KOPT-K1 (cell line): ENCODE measurements around the gene TTLL9.

Experiments used
- H3K27ac ChIP-seq: fragments of 200-600 bp; sonication (generic); 2 replicates; pipeline ENCODE4 v1.5.1; 2016; ENCODE audit warnings: antibody characterized with exemption, mild to moderate bottlenecking, low read depth, low read length; ENCODE audit not compliant: poor library complexity, severe bottlenecking
- H3K36me3 ChIP-seq: fragments of 200-600 bp; sonication (generic); 2 replicates; pipeline ENCODE4 v1.5.1; 2017; ENCODE audit warnings: antibody characterized with exemption, mild to moderate bottlenecking, low read length, moderate library complexity; ENCODE audit not compliant: insufficient read depth
- H3K9me3 ChIP-seq: fragments of 200-600 bp; sonication (generic); 2 replicates; pipeline ENCODE4 v1.5.1; 2017; ENCODE audit warnings: antibody characterized with exemption, low read length, mild to moderate bottlenecking; ENCODE audit not compliant: insufficient read depth, poor library complexity, severe bottlenecking

Gene TTLL9

DNA sequence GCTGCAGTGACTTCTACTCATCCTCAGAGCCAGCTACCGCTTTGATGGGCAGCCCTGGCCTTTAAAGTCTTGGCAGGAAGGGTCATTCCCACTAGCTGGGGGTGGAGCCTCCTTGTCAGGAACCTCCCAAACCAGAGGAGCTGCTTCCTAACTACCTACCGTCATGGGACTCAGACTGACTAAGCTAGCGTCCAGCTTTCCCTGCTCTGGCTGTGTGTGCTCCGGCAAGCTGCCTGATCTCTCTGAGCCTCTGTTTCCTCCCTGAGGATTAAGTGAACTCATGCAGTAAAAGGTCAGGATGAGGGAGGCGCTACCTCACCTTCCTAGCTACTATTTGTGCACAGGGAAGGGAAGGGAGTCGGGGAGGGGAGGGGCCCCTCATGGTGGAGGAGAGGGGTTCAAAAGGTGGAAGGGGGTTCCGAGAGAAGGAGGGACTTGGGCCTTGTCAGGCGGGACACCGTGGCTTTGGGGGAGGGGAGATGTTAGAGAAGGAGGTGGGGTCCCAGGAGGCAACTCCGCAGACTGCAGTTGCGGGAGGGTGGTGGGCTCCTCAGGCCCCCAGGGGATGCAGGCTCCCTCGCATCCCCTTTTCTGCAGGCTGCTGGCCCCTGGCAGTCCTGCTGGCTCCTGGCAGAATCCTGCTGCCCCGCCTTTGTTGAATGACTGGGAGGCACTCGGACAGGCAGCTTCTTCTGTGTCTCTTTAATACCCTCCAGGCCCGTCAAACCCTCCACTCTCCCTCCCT is 9.9 kb upstream of the TTLL9 start:
- no peaks in the 10 kb centered on the region for H3K9me3 ChIP-seq
- no peaks in the 10 kb centered on the region for H3K36me3 ChIP-seq
- H3K27ac ChIP-seq: no peak overlapping the region

DNA sequence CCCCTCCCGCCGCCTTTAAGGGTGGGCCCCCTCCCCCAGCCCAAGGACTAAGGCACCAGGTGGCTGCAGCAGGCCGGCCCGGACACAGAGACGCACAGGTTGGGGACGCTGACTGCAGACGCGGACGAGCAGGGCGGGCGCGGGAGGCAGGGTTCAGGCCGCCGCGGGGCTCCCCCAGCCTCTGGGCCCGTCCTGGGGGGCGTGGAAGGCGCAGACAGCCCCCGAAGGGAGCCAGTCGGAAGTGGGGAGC is 9.4 kb upstream of the TTLL9 start:
- no peaks in the 10 kb centered on the region for H3K9me3 ChIP-seq
- no peak overlapping the region for H3K27ac ChIP-seq
- H3K36me3 ChIP-seq: no peaks in the 10 kb centered on the region

DNA sequence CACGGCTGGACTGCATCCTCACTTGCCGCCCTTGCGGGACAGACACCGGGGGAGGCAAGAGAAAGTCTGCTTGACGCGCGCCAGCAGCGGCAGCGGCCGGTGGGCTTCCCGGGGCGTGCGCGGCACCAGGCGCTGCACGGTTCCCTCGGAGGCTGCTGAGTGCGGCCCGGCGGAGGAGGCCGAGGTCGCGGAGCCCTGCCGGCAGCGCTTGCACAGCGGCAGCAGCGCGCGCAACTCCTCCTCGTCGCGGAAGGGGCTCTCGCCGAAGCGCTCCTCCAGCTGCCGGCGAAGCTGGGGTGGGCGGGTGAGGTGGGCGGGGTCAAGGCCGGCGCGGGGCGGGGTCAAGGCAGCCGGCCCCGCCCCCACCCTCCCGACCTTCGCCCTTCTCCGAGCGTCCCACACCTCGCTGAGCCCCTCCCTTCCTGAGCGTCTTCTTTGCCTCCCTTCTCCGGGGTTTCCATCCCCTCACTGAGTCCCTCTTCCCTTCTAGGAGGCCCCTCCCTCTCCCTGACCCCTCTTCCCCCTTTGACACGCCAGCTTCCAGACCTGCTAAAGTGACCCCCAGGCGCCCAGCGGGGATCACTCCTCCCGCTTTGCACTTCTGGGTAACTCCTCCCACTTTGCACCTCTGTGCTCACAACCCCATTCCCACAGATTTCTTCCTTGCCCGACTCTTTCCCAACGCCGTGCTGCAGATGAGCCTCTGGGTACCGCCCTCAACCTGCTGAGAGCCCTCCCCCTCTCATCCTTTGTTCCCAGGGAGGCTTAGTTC is 8.9 kb upstream of the TTLL9 start:
- H3K9me3 ChIP-seq: no peaks in the 10 kb centered on the region
- H3K27ac ChIP-seq: no peak overlapping the region

DNA sequence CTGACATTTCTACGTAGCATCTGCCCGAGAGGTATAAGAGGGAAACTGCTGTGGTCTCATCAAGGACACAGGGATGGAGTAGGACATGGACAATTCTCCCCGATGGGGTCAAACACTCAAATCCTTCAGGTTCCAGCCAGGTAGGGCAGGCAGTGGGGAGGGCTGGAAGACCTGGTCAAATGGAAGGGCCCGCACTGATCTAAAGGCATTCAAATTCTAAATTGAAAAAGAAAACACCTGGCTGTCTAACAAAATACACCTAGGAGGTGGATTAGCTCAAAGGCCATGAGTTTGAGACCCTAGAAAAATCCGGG is 8.3 kb upstream of the TTLL9 start:
- Histone ChIP-seq H3K36me3 (no peaks in the 10 kb centered on the region), H3K9me3 (no peaks in the 10 kb centered on the region), H3K27ac (no peak overlapping the region)

More for the DNA sequence above, 8.9 kb upstream of the TTLL9 start:
- no peaks in the 10 kb centered on the region for H3K36me3 ChIP-seq

DNA sequence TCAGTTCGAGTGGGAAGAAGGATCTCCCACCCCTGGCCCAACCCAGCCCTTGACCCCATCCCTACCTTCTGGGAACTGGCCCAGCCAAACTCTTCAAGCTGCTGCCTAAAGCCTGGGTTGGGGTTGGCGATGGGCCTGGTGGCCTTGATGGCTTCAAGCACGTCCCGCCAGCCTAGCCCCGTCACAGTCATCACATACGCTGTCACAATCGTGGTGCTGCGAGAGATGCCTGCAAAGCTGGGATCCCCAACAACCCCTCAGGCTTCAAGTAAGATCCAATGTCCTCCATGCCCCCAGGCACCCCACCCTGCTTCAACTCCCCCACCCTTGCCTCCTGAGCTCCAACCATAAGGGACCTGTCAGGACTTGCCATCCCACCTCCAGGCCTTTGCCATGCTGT is 7.9 kb upstream of the TTLL9 start:
- no peaks in the 10 kb centered on the region for H3K9me3 ChIP-seq
- no peaks in the 10 kb centered on the region for H3K36me3 ChIP-seq
- H3K27ac ChIP-seq: no peak overlapping the region

DNA sequence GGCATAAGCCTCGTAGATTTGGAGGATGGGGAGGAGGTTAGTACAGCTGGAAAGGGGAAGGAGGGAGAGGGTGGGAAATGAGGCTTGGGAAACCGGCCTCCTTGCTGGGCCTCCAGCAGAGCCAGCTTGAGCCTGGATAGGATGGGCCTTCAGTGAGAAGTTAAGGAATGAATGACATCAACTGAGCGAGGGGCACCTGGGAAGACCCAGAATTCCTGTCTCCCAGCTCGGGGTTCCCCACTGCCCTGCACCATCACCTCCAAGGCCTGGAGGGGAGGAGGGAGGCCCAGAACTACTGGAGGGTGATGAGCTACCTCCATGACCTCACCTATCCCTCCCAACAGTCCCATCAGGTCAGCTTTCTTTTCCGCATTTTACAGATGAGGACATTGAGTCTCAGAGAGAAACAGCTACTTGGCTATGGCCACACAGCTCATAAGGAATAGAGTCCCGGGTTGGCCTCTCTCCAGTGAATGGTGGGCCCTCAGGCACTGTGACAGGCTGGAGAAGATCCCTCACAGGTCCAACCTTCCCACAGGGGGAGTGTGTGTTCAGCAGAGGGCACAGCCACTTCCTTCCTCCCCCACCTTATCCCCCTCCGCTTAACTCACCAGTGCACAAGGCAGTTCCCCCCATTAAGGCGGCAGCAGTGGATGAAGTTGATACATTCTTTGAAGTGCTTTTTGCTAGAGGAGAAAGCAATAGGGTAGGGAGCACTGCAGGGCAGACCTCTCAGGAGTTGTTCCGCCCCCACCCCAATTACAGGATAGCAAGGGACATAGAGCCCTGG is 6.9 kb upstream of the TTLL9 start:
- Histone ChIP-seq H3K27ac (no peak overlapping the region), H3K9me3 (no peaks in the 10 kb centered on the region)

DNA sequence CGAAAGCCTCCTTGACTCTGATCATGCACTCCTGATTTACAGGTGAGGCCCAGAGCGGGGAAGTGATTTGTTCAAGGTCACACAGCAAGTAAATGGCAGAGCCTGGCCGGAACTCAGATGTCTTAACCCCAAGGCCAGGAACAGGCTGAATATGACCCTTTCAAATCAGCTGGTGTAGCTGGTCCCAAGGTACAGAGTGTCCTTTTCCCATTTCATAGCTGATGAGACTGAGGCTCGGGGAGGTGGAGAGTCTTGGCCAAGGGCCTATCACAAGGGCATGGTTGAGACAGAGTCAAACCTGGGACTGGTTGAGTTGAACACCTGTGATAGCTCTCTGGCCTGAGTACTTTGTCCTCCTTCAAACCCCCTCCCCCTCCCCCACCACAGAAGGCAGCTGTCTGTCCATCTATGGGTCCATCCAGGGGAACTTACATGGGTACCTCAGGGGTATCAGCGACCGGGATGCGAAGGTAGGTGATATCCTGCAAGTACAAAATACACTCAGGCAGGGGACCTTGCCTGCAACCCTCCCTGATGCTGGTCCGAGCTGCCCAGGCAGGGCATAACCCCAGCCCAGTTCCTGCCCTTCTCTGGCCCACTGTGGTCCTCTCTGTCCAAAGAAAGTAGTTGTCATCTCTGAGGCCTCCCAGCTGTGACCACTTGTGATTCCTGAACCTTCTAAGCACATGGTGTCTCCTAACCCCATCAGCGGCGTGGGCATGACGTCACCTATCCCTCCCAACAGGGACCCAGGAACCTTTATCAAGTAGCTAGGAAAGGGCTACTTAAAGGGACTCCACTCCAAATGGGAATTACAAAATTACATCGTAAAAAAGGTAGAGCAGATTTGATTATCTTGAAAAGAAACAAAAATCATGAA is 5.7 kb upstream of the TTLL9 start:
- Histone ChIP-seq H3K9me3 (no peaks in the 10 kb centered on the region), H3K36me3 (no peaks in the 10 kb centered on the region), H3K27ac (no peak overlapping the region)

More for the DNA sequence above, 6.9 kb upstream of the TTLL9 start:
- H3K36me3 ChIP-seq: no peaks in the 10 kb centered on the region

DNA sequence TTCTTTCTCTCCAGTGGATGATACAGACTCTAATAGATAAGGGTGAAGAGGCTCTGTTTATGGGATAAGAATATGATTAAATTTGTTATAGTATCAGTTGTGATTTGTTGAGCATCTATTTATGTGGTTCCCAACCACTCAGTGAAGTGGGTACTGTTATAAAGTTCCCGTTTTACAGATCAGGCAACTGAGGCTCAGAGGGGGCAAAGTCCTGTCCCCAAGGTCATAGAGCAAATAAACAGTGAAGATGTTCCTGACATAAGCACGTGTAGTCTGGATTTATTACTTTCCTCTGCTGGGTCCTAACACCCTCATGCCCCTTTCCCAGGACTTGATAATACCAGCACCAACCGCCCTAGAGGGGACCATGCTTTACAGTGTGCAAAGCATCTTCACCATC is 4.2 kb upstream of the TTLL9 start:
- H3K36me3 ChIP-seq: no peaks in the 10 kb centered on the region
- H3K27ac ChIP-seq: no peak overlapping the region
- H3K9me3 ChIP-seq: no peaks in the 10 kb centered on the region

DNA sequence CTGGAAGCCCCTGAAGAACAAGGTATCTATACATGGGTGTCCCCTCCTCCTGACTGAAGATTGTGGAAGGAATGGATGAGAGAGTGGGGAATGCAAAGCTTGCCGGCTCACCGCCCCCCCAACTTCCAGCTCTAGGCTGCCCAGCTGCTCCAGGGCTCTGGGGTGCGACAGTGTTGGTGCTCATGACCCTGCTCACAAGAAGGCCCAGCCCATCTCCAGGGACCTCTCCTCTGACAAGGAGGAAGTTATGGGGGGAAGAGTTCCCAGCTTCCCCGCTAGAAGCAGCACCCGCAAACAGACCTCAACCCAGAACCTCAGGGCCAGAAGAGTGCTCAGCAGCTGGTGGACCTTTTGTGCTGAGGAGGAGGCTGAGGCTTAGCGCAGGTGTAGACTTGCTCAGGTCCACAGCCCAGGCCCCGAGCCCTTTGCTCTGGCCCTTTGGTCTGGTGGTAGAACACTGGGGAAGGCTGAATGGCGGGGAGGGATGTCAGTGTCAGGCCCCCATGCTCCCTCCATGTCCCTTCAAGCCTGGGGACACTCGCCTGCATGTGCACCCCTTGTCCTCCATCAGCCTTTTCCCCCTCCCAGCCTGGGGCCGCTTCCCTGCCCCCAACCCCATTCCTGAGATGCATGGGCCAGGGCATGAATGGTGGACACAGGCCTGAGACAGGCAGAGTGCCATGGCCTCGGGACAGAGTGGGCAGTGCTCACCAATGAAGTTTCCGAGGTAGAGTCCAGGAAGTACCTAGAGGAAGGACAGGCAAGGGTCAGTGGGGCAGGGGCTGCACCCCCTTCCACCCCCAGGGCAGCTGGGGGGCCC is 1.4 kb upstream of the TTLL9 start:
- Histone ChIP-seq H3K9me3 (no peaks in the 10 kb centered on the region), H3K36me3 (no peaks in the 10 kb centered on the region), H3K27ac (no peak overlapping the region)

DNA sequence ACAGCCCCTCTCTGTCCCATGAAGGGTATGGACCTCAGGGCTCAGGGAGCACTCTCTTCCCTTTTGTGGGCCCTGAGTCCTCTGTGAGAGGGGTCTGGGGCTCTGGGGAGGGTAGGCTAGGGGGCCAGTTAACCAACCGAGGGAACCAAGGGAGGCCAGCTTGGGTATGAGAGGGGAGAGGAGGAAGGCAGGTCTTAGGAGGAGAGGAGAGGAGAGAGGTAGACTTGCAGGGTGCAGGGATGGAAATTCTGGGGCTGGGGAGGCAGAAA is 827 bp upstream of the TTLL9 start:
- Histone ChIP-seq H3K9me3 (no peaks in the 10 kb centered on the region), H3K27ac (no peak overlapping the region)

DNA sequence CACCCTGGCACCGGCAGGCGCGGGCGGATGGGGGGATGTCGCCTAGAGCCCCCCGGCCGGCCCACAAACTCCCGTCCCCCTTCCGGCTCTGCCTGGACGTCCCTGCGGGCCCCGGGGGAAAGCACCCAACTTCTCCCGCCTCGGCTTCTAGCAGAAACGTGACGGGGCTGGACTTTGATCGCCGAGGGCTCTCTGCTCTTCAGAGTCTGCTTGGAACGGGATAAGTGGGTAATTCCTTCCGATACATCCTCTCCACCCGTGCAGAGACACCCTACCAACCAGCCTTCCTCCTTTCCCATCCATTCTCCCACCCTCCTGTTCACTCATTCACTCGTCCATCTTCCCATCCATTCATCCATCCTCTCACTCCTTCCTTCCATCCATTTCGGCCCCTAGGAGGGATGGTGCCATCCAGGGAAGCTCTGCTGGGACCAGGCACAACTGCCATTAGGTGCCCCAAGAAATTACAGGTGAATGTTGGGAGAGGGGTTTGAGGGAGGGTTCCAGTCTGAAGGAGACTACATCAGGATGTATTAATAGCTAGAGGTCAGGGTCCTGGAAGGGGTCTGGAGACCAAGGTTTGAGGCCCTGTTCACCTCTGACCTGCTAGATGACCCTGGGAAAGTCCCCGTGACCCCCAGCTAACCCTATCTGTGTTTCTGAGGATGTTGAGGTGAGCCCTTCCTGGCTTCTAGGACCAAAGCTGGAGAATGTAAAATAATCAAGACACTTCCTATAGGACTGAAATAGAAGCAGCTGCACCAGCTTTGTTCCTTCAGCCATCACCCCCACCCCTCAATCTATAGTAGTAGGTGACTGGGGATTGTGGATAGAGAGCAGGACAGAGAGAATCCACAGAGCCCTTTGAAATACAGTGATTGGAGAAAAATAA is 538 bp downstream of the TTLL9 start:
- H3K27ac ChIP-seq: no peak overlapping the region
- no peaks in the 10 kb centered on the region for H3K36me3 ChIP-seq
- H3K9me3 ChIP-seq: no peaks in the 10 kb centered on the region

More for the DNA sequence above, 827 bp upstream of the TTLL9 start:
- no peaks in the 10 kb centered on the region for H3K36me3 ChIP-seq

DNA sequence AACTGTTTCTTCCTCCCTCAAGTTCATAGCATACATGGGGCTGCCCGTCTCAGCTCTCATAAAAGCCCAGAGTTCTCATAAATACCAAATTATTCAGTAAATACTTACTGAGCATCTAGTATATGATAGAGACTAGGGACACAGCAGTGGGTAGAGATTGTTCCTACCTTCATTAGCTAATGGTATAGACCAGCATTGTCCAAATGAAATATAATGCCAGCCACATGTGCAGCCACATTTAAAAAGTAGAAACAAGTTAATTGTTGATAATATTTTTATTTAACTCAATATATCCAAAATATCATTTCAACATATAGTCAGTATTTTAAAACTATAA is 1.2 kb downstream of the TTLL9 start:
- Histone ChIP-seq H3K27ac (no peak overlapping the region), H3K36me3 (no peaks in the 10 kb centered on the region), H3K9me3 (no peaks in the 10 kb centered on the region)

DNA sequence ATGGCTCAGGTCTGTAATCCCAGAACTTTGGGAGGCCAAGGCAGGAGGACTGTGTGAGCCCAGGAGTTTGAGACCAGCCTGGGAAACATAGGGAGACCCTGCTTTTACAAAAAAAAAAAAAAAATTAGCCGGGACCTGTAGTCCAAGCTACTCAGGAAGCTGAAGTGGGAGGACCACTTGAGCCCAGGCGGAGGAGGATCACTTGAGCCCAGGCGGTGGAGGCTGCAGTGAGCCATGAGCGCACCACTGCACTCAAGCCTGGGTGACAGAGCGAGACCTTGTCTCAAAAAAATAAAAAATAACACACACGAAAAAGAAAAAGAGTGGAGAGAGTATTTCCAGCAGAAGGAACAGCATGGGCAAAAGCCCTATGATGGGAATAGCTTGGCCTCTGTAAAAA is 2.0 kb downstream of the TTLL9 start:
- H3K27ac ChIP-seq: no peak overlapping the region

DNA sequence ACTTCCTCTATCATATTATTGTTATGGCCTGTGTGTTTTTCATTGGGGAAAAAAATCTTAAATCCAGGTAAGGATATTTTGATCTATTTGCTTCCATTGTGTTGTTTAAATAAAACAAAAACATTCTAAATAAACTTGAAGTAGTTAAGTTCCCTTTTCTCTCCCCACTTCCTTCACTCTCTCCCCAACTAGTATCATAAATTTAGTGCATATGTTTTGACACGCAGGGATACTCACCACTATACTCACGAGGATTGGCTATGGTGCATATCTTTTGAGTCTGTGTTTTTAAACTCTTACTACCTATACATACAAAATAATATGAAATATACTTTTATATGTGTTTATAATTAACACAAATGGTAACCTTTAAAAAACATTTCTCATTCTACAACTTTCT is 5.2 kb downstream of the TTLL9 start:
- H3K27ac ChIP-seq: no peak overlapping the region
- H3K9me3 ChIP-seq: peaks cover 6% of the 10 kb centered on the region
- no peaks in the 10 kb centered on the region for H3K36me3 ChIP-seq

More for the DNA sequence above, 2.0 kb downstream of the TTLL9 start:
- Histone ChIP-seq H3K9me3 (no peaks in the 10 kb centered on the region), H3K36me3 (no peaks in the 10 kb centered on the region)
